GM21786 (cell line): ENCODE results near the gene ARGFX.
"Not testable (repeated sequence)": the region's sequence is repeated elsewhere in the genome, so short reads cannot be mapped to it uniquely, and the experiment has no call there.

Experiments used
- ATAC-seq: cut with Tn5 transposase; IDR thresholded peaks from one replicate; pipeline ENCODE4 v1.9.1; 2021; ENCODE audit not compliant: unreplicated experiment

ARGFX gene

DNA sequence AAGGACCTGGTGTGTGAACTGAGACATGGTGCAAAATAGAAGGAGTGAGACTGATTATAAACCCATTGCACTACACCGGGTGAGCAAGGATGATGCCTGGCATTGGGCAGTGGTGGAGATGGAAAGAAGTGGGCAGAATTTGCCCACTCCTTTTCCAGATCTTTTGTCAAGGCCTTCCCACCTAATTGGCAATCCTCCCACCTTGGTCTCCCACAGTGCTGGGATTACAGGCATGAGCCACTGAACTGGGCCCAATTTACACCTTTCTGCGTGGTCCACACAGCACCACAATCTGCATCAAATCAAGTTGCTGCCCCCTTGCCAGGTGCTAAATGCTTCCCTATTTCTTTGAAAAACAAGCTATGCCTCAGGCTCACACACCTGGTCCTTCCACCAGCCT is 30.8 kb downstream of the ARGFX start:
- no peak for ATAC-seq

DNA sequence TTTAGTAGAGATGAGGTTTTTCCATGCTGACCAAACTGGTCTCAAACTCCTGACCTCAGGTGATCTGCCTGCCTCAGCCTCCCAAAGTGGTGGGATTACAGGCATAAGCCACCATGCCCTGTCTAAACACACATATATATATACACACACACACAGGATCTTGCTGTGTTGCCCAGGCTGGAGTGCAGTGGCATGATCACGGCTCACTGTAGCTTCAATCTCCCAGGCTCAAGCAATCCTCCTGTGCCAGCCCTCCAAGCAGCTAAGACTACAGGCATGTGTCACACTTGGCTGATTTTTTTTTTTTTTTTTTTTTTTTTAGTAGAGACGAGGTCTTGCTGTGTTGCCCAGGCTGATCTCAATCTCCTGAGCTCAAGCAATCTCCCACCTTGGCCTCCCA is 32.2 kb downstream of the ARGFX start:
- ATAC-seq = not testable (repeated sequence)

DNA sequence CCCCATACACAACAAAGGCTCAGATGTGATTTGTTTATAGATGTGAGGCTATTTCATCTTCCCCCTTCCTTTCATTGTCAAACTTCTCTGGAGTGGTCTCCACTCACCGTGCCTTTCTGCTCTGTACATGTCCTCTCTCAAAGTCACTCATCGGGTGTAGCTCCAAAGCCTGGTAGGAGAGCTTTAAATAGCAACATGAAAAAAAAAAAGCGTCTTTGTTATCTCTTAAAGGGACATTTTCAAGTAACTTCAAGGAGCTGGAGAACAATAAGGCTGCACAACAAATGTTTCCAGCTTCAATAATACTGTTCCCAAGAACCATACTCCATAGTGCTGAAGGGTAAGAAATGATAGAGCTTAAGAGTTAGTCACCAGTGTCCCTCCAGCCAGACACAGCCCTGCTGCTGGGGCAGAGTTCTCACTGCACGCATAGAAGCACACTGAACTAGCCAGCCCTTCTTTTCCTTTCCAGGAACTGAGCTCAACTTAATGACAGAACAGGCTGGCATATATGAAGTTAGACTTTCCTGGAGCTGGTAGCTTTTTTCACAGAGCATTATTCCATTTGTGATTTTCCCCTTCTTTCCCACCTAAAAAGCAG is 33.6 kb downstream of the ARGFX start:
- no peak for ATAC-seq

DNA sequence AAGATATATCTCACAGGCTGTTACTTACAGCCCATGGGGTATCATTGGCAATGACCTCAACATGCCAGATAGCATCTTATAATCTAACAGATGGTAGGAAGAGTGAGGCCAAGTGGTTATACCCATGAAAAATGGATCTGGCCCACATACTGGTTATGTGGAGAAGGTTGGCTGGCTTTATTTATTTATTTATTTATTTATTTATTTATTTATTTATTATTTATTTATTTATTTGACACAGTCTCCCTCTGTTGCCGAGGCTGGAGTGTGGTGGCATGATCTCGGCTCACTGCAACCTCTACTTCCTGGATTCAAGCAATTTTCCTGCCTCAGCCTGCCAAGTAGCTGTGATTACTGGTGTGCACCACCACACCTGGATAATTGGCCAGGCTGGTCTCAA is 37.0 kb downstream of the ARGFX start:
- no peak for ATAC-seq

DNA sequence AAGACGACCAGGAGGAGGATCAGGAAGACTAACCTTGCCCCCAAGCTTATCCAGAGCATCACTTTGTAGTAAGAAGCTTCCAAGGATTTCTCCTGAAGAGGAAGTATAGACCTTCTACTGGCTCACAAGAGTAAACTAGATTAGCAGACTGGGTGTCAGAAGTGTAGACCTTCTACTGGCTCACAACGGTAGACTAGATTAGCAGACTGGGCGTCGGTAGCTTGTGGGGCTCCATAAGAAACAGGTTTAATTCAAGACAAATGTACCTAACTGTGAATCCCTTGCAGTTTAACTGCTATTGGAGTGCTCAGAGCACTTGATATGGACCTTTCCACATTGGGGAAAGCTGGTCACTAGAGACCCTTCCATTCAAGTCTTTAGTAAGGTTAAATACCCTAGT is 38.4 kb downstream of the ARGFX start:
- ATAC-seq = no peak
